ENCODE results near the gene SERAC1.

DNA sequence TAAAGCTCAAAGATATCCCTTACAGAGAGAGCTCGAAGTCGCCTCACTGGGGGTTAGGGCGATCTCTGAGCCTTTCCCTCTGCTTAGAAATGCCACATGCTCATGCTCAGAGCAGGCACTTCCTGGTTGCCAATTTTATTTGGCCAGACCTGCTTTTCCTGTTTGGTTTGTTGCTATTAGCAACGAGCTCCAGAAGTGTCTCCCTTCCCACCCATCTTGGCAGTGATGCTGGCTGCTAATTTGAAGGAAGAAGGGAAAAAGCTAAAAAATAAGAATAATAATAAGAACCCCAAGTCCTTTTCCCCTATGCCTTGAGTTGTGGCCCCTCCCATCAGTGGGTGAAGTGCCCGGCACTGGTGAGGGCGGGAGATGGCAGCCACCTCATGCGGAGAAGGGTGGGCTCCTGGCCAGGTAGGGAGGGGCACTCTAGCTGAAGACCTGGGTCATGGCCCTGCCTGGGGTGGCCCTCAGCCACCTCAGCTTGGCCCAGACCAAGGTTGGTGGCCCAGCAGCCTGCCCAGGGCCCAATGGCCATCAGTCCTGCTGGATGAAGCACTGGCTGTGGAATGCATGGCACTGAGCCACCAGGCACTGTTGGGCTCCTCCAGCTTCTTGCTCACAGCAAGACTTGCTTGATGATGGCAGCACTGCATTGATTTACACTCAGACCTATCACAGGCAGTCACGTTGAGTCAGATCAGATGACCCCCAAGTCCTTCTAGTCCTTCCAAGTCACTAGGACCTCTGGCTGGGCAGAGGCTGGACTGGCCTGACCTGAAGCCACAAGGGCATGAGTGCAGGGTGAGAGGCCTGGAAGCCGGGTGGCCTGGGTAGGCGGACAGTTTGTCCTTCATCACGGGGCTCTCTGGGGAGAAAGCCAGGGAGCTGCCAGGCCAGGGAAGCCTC, 107.4 kb downstream of the SERAC1 start:
- TF ChIP-seq, protein P1, sequence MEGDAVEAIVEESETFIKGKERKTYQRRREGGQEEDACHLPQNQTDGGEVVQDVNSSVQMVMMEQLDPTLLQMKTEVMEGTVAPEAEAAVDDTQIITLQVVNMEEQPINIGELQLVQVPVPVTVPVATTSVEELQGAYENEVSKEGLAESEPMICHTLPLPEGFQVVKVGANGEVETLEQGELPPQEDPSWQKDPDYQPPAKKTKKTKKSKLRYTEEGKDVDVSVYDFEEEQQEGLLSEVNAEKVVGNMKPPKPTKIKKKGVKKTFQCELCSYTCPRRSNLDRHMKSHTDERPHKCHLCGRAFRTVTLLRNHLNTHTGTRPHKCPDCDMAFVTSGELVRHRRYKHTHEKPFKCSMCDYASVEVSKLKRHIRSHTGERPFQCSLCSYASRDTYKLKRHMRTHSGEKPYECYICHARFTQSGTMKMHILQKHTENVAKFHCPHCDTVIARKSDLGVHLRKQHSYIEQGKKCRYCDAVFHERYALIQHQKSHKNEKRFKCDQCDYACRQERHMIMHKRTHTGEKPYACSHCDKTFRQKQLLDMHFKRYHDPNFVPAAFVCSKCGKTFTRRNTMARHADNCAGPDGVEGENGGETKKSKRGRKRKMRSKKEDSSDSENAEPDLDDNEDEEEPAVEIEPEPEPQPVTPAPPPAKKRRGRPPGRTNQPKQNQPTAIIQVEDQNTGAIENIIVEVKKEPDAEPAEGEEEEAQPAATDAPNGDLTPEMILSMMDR (IDR thresholded peaks at IDR 0.05) = no peak
- TF ChIP-seq EP300 (IDR thresholded peaks at IDR 0.05) = peak; percentile 58 to 75; a peak in 3 of 5 replicates
- TF ChIP-seq EHMT2 (IDR thresholded peaks at IDR 0.05; ENCODE audit: low read depth) = no peak
- no peak for TF ChIP-seq RCOR1 (IDR thresholded peaks at IDR 0.05; ENCODE audit: low read depth, low read length)
- no peak for TF ChIP-seq MAZ (IDR thresholded peaks at IDR 0.05; ENCODE audit: borderline replicate concordance, low read depth, low read length)
- TF ChIP-seq, protein P2, sequence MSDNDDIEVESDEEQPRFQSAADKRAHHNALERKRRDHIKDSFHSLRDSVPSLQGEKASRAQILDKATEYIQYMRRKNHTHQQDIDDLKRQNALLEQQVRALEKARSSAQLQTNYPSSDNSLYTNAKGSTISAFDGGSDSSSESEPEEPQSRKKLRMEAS (IDR thresholded peaks at IDR 0.05) = peak; percentile 52; the same call in 1 of the 2 replicates
- TF ChIP-seq POLR2A (IDR thresholded peaks at IDR 0.05; ENCODE audit: low read length) = no peak
- TF ChIP-seq FOSL2 (IDR thresholded peaks at IDR 0.05) = peak; percentile 9; the same call in 1 of the 2 replicates
- TF ChIP-seq FOSL2 (CRISPR knock-in tag; IDR thresholded peaks at IDR 0.05) = peak; percentile 39; the same call in 1 of the 2 replicates
- no peak for TF ChIP-seq BHLHE40 (IDR thresholded peaks at IDR 0.05; ENCODE audit: low read depth, low read length)
- TF ChIP-seq POLR2AphosphoS2 (conservative IDR thresholded peaks at IDR 0.05; ENCODE audit: low read length) = no peak
- TF ChIP-seq, protein P3, sequence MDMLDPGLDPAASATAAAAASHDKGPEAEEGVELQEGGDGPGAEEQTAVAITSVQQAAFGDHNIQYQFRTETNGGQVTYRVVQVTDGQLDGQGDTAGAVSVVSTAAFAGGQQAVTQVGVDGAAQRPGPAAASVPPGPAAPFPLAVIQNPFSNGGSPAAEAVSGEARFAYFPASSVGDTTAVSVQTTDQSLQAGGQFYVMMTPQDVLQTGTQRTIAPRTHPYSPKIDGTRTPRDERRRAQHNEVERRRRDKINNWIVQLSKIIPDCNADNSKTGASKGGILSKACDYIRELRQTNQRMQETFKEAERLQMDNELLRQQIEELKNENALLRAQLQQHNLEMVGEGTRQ (IDR thresholded peaks at IDR 0.05) = no peak
- peak; percentile 78 for TF ChIP-seq JUNB (IDR thresholded peaks at IDR 0.05)
- TF ChIP-seq, protein P4, sequence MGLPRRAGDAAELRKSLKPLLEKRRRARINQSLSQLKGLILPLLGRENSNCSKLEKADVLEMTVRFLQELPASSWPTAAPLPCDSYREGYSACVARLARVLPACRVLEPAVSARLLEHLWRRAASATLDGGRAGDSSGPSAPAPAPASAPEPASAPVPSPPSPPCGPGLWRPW (IDR thresholded peaks at IDR 0.05) = no peak
- TF ChIP-seq CHD4 (IDR thresholded peaks at IDR 0.05; ENCODE audit: borderline replicate concordance) = no peak

All from A549 (cell line).